HEK293T (cell line): Measurements from ENCODE around the gene DHX9.

Source experiments
- CTCF ChIA-PET: fragments of 350-600 bp; formaldehyde crosslinking; extraction: SDS; loops from one replicate; lab custom pipeline; 2021; ENCODE audit warnings: antibody characterized with exemption, inconsistent platforms; lab: Yijun Ruan, JAX
- POLR2A ChIA-PET: fragments of 350-600 bp; formaldehyde crosslinking; extraction: SDS; loops from one replicate; lab custom pipeline; 2020; ENCODE audit warnings: antibody characterized with exemption, inconsistent platforms; lab: Yijun Ruan, JAX
- DNase-seq: peaks from one replicate; pipeline ENCODE4 v3.0.0; 2012; ENCODE audit warnings: mixed read lengths; ENCODE audit errors: extremely low spot score
- ARNT ChIP-seq: fragments of 450-650 bp; IDR thresholded peaks from 2 replicates; pipeline ENCODE4 v1.6.1; 2017; ENCODE audit warnings: mild to moderate bottlenecking
- BHLHE40 ChIP-seq: fragments of 450-650 bp; IDR thresholded peaks from 2 replicates; pipeline ENCODE4 v1.6.1; 2016; ENCODE audit warnings: mild to moderate bottlenecking, moderate library complexity, borderline replicate concordance
- CTBP1 ChIP-seq: fragments of 450-650 bp; IDR thresholded peaks from 2 replicates; pipeline ENCODE4 v1.6.1; 2016; ENCODE audit warnings: borderline replicate concordance
- ELF4 ChIP-seq: fragments of 450-650 bp; IDR thresholded peaks from 2 replicates; pipeline ENCODE4 v1.6.1; 2017; ENCODE audit warnings: antibody characterized with exemption
- FOXA1 ChIP-seq: fragments of 450-650 bp; IDR thresholded peaks from 2 replicates; pipeline ENCODE4 v1.6.1; 2016; ENCODE audit warnings: mild to moderate bottlenecking
- FOXK2 ChIP-seq: fragments of 450-650 bp; IDR thresholded peaks from 2 replicates; pipeline ENCODE4 v1.6.1; 2016; ENCODE audit warnings: mild to moderate bottlenecking
- FOXM1 ChIP-seq: fragments of 450-650 bp; IDR thresholded peaks from 2 replicates; pipeline ENCODE4 v1.6.1; 2017; ENCODE audit warnings: mild to moderate bottlenecking, borderline replicate concordance
- HDGF ChIP-seq: fragments of 450-650 bp; IDR thresholded peaks from 2 replicates; pipeline ENCODE4 v1.6.1; 2017; ENCODE audit warnings: antibody characterized with exemption, borderline replicate concordance
- L3MBTL2 ChIP-seq: fragments of 450-650 bp; conservative IDR thresholded peaks from 2 replicates; pipeline ENCODE4 v1.6.1; 2016; ENCODE audit warnings: mild to moderate bottlenecking
- LEF1 ChIP-seq: fragments of 450-650 bp; IDR thresholded peaks from 2 replicates; pipeline ENCODE4 v1.6.1; 2017; ENCODE audit warnings: mild to moderate bottlenecking, borderline replicate concordance
- NFRKB ChIP-seq: fragments of 450-650 bp; IDR thresholded peaks from 2 replicates; pipeline ENCODE4 v1.6.1; 2016; ENCODE audit warnings: mild to moderate bottlenecking, moderate library complexity
- PKNOX1 ChIP-seq: fragments of 450-650 bp; IDR thresholded peaks from 2 replicates; pipeline ENCODE4 v1.6.1; 2016
- SP1 ChIP-seq: fragments of 450-650 bp; IDR thresholded peaks from 2 replicates; pipeline ENCODE4 v1.6.1; 2017
- SUZ12 ChIP-seq: fragments of 450-650 bp; IDR thresholded peaks from 2 replicates; pipeline ENCODE4 v1.6.1; 2016; ENCODE audit warnings: mild to moderate bottlenecking
- TARDBP ChIP-seq: fragments of 450-650 bp; IDR thresholded peaks from 2 replicates; pipeline ENCODE4 v1.6.1; 2016
- ZNF384 ChIP-seq: fragments of 450-650 bp; IDR thresholded peaks from 2 replicates; pipeline ENCODE4 v1.6.1; 2016

Gene DHX9

DNA sequence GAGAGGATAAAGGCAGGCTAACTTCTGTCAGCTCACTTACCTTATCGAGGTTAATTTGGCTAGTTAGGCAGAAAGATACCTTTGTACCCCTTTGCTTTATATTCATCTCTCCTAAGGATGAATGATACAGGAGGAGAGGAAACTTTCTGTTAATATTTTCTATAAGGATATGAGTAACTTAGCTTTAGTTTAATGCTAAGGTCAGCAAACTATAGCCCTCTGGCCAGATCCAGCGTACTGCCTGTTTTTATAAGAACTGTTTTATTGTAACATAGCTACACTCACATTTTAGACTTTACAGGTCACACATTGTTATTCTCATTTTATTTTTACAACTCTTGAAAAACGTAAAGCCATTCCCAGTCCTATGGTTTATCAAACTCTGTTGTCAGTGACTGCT, 18.1 kb downstream of the DHX9 start:
- POLR2A ChIA-PET, result no interaction called here
- DNase-seq, result no peak
- CTCF ChIA-PET, result no interaction called here
- no peak for TF ChIP-seq BHLHE40
- no peak for TF ChIP-seq FOXA1

- TF ChIP-seq L3MBTL2 (no peak), HDGF (no peak), TARDBP (no peak), NFRKB (no peak), ZNF384 (no peak), FOXA1 (no peak), SUZ12 (no peak), ELF4 (no peak), FOXK2 (no peak), BHLHE40 (no peak), CTBP1 (no peak), FOXM1 (no peak), ARNT (no peak), LEF1 (no peak), SP1 (no peak), PKNOX1 (no peak)
- CTCF ChIA-PET, result no interaction called here
- POLR2A ChIA-PET, result no interaction called here
- DNase-seq, result no peak
These were observed 21.5 kb downstream of the DHX9 start for GRCh38 chr1:182860658-182861057.

DNA sequence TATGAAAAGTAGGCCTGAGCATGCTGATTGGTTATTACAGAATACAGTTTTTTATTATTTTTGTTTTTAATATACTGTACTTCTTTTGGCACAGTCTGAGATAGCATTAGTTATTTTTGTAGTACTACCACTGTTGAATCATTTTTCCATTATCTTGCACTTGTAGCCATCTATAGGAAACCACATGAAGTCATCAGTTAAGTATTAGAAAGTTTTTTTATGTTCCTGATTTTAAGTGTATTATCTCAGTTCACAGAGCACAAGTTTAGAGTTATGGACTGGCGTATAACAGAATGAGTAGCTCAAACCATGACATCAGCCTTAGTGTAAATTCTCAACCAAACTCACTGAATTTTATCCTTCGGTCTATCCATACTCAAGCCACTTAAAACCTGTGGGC, 22.8 kb downstream of the DHX9 start:
- ChIA-PET POLR2A (no interaction called here), CTCF (no interaction called here)
- TF ChIP-seq ZNF384 (no peak), HDGF (no peak), PKNOX1 (no peak), NFRKB (no peak), TARDBP (no peak), LEF1 (no peak), L3MBTL2 (no peak), ARNT (no peak), FOXM1 (no peak), FOXA1 (no peak), CTBP1 (no peak), SUZ12 (no peak), ELF4 (no peak), BHLHE40 (no peak), SP1 (no peak), FOXK2 (no peak)
- DNase-seq, result no peak

DNA sequence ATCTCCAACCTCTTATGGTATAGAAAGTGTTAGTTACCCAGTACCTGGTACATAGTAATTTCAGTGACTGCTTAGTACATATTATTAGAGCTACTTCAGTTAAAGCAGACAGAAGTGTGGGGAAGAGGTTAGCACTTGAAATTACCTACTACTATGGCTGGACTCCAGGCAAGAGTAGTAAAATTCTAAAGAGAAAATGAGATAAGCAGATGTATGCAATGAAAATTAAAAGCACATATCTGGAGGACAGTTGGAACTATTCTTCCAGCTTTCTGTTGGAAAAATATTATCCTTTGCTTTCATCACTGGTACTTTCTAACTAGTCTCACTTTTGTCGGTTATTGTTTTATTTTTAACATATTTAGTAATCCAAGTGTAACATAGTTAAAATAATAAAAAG, 23.7 kb downstream of the DHX9 start:
- TF ChIP-seq CTBP1 (no peak), FOXA1 (no peak), LEF1 (no peak), FOXM1 (no peak), ARNT (no peak), BHLHE40 (no peak), HDGF (no peak), L3MBTL2 (no peak), SUZ12 (no peak), ZNF384 (no peak), PKNOX1 (no peak), FOXK2 (no peak), TARDBP (no peak), SP1 (no peak), ELF4 (no peak), NFRKB (no peak)
- no peak for DNase-seq

GRCh38 chr1:182863940-182864339, 24.8 kb downstream of the DHX9 start:
- TF ChIP-seq FOXA1, result no peak
- no peak for TF ChIP-seq ZNF384
- TF ChIP-seq TARDBP, result no peak
- no peak for TF ChIP-seq CTBP1
- no peak for TF ChIP-seq LEF1
- no peak for DNase-seq
- ChIA-PET CTCF (no interaction called here), POLR2A (no interaction called here)

More for the DNA sequence above, 23.7 kb downstream of the DHX9 start:
- POLR2A ChIA-PET, result no interaction called here
- CTCF ChIA-PET, result no interaction called here

- TF ChIP-seq FOXA1 (no peak), ZNF384 (no peak), ARNT (no peak), SUZ12 (no peak), BHLHE40 (no peak), FOXK2 (no peak), ELF4 (no peak), PKNOX1 (no peak), FOXM1 (no peak), NFRKB (no peak), HDGF (no peak), CTBP1 (no peak), SP1 (no peak), L3MBTL2 (no peak), LEF1 (no peak), TARDBP (no peak)
- CTCF ChIA-PET, result no interaction called here
- no peak for DNase-seq
- POLR2A ChIA-PET, result no interaction called here
These were observed 28.7 kb downstream of the DHX9 start for GRCh38 chr1:182867861-182868260.
